T-cell (primary cell): ENCODE results near the gene GOLGA8F. TPM values are rescaled to one million over a fixed set of nuclear protein-coding genes. Genes with fewer than 3 reads are reported as not detected.
"Not testable (repeated sequence)": the region's sequence is repeated elsewhere in the genome, so short reads cannot be mapped to it uniquely, and the experiment has no call there.

Experiments
- ATAC-seq, 4 experiments: fragments of 200-7000 bp in 3 of 4; fragments of 150-1000 bp in 1 of 4; cut with Tn5 transposase; replicated peaks in 1 of 4; 1 replicate in 3 of 4; 2 replicates in 1 of 4; pipeline ENCODE4 v1.10.0; 2021; ENCODE audit warnings: moderate library complexity in 3 of 4, mild to moderate bottlenecking in 2 of 4, moderate number of reproducible peaks in 1 of 4
- CTCF ChIA-PET, 2 donors: fragments of 300-600 bp; sonication (Branson Sonifier 250); formaldehyde crosslinking; loops; one replicate each; lab custom pipeline; 2022; ENCODE audit warnings: antibody characterized with exemption in 2 of 2; lab: Charles Lee
- POLR2A ChIA-PET, 2 donors: fragments of 300-600 bp; sonication (Branson Sonifier 250); formaldehyde crosslinking; loops; one replicate each; lab custom pipeline; 2022; ENCODE audit warnings: antibody characterized with exemption in 2 of 2; lab: Charles Lee
- DNase-seq, 35 experiments: peaks; one replicate each; pipeline versions ENCODE4 v3.0.0 to v3.0.0-alpha.2; 2013 to 2023
- H3K27ac ChIP-seq: one replicate; pipeline ENCODE4 v1.5.1; 2013; ENCODE audit warnings: low read length
- H3K27me3 ChIP-seq, 2 experiments: replicated peaks in 1 of 2; 1 replicate in 1 of 2; 2 replicates in 1 of 2; pipeline versions ENCODE4 v1.6.1 to v1.7.0; 2013; ENCODE audit warnings: low read length in 1 of 2, mixed read lengths in 1 of 2; ENCODE audit not compliant: control insufficient read depth in 2 of 2, insufficient read depth in 2 of 2; ENCODE audit errors: extremely low read depth in 1 of 2
- H3K36me3 ChIP-seq, 2 donors: 1 replicate in 1 of 2; 2 replicates in 1 of 2; pipeline versions ENCODE4 v1.6.1 to v1.7.0; 2013; ENCODE audit warnings: low read length in 1 of 2; ENCODE audit not compliant: control insufficient read depth in 2 of 2, insufficient read depth in 1 of 2; ENCODE audit errors: extremely low read depth in 1 of 2
- H3K4me1 ChIP-seq, 2 experiments: 1 replicate in 1 of 2; 2 replicates in 1 of 2; pipeline versions ENCODE4 v1.6.1 to v1.7.0; 2013; ENCODE audit warnings: low read length in 2 of 2, mixed read lengths in 1 of 2; ENCODE audit not compliant: insufficient read depth in 2 of 2, control insufficient read depth in 1 of 2; ENCODE audit errors: extremely low read depth in 1 of 2
- H3K4me3 ChIP-seq, 2 donors: 1 replicate in 1 of 2; 2 replicates in 1 of 2; pipeline versions ENCODE4 v1.5.1 to v1.7.0; 2013; ENCODE audit warnings: mild to moderate bottlenecking in 2 of 2, low read length in 1 of 2, moderate library complexity in 1 of 2; ENCODE audit not compliant: control insufficient read depth in 1 of 2; ENCODE audit errors: extremely low read depth in 1 of 2
- H3K9me3 ChIP-seq: 2 replicates; pipeline ENCODE4 v1.7.0; 2013
- H3K27ac Mint-ChIP-seq, 2 donors: one replicate each; pipeline ENCODE4 v1.8.0; 2020 to 2021; ENCODE audit warnings: mild to moderate bottlenecking in 2 of 2, mixed read lengths in 2 of 2
- H3K27me3 Mint-ChIP-seq, 2 donors: one replicate each; pipeline ENCODE4 v1.8.0; 2021 to 2022; ENCODE audit warnings: mixed read lengths in 2 of 2
- H3K36me3 Mint-ChIP-seq: one replicate; pipeline ENCODE4 v1.8.0; 2021; ENCODE audit warnings: mixed read lengths
- H3K4me1 Mint-ChIP-seq, 3 donors: one replicate each; pipeline ENCODE4 v1.8.0; 2020 to 2022; ENCODE audit warnings: mixed read lengths in 3 of 3, mild to moderate bottlenecking in 1 of 3
- H3K4me3 Mint-ChIP-seq, 3 donors: one replicate each; pipeline ENCODE4 v1.8.0; 2020 to 2022; ENCODE audit warnings: mild to moderate bottlenecking in 3 of 3, mixed read lengths in 3 of 3, moderate library complexity in 3 of 3
- H3K9me3 Mint-ChIP-seq, 3 donors: one replicate each; pipeline ENCODE4 v1.8.0; 2020 to 2022; ENCODE audit warnings: mixed read lengths in 3 of 3
- WGBS: methylation state at CpG from one replicate; pipeline ENCODE4 v1.1.5; 2013; ENCODE audit warnings: missing lambda C conversion rate; ENCODE audit not compliant: insufficient coverage; 5-methylcytosine and 5-hydroxymethylcytosine counted together
- total RNA-seq, 35 experiments: library from RNA in 6 of 35; stranded (reverse) in 6 of 35; fragments of 120-200 nt in 1 of 35; gene quantifications; one replicate each; pipeline versions ENCODE4 v1.2.1 to v1.2.4 and lab custom pipeline; 2013 to 2026

GOLGA8F gene
- total RNA-seq, 5 donors from 2014 or later (not counting 1 experiment from before 2014, with no cell fraction given): 0.82 TPM; not detected in 4

- H3K4me1 ChIP-seq, H3K4me3 ChIP-seq, H3K36me3 ChIP-seq, H3K27ac Mint-ChIP-seq, H3K4me3 Mint-ChIP-seq, DNase-seq, ATAC-seq, H3K27me3 Mint-ChIP-seq, H3K9me3 ChIP-seq, H3K4me1 Mint-ChIP-seq, H3K27ac ChIP-seq, POLR2A ChIA-PET, H3K27me3 ChIP-seq, CTCF ChIA-PET, H3K36me3 Mint-ChIP-seq, H3K9me3 Mint-ChIP-seq: not testable (repeated sequence)
- no CpG with 5 or more reads among the region's 3 CpGs for WGBS
Observed at GRCh38 chr15:28435594-28435993, 57.1 kb downstream of the GOLGA8F start.

Other genes starting within 250 kb of the GOLGA8F start
- 10 to 100 TPM; 46.4 to 65.5 (median 55.4) TPM for gene HERC2, start 56.5 kb upstream of the GOLGA8F start, total RNA-seq
- gene GOLGA6L24, start 20.6 kb upstream of the GOLGA8F start, total RNA-seq: not detected
- under 1 TPM in 3 of 5 donors, not detected in 2; 0.03 to 0.46 (median 0.12) TPM for gene GOLGA8G, start 154.3 kb downstream of the GOLGA8F start, total RNA-seq
- gene GOLGA6L25, start 174.9 kb downstream of the GOLGA8F start, total RNA-seq: not detected